HG03039 (cell line): ENCODE data around the gene KLHDC10.
"Not testable (repeated sequence)": the region's sequence is repeated elsewhere in the genome, so short reads cannot be mapped to it uniquely, and the experiment has no call there.

Experiments used
- ATAC-seq: cut with Tn5 transposase; IDR thresholded peaks from one replicate; pipeline ENCODE4 v1.9.1; 2021; ENCODE audit warnings: mild to moderate bottlenecking, moderate library complexity; ENCODE audit not compliant: unreplicated experiment

KLHDC10 gene, protein sequence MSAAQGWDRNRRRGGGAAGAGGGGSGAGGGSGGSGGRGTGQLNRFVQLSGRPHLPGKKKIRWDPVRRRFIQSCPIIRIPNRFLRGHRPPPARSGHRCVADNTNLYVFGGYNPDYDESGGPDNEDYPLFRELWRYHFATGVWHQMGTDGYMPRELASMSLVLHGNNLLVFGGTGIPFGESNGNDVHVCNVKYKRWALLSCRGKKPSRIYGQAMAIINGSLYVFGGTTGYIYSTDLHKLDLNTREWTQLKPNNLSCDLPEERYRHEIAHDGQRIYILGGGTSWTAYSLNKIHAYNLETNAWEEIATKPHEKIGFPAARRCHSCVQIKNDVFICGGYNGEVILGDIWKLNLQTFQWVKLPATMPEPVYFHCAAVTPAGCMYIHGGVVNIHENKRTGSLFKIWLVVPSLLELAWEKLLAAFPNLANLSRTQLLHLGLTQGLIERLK

DNA sequence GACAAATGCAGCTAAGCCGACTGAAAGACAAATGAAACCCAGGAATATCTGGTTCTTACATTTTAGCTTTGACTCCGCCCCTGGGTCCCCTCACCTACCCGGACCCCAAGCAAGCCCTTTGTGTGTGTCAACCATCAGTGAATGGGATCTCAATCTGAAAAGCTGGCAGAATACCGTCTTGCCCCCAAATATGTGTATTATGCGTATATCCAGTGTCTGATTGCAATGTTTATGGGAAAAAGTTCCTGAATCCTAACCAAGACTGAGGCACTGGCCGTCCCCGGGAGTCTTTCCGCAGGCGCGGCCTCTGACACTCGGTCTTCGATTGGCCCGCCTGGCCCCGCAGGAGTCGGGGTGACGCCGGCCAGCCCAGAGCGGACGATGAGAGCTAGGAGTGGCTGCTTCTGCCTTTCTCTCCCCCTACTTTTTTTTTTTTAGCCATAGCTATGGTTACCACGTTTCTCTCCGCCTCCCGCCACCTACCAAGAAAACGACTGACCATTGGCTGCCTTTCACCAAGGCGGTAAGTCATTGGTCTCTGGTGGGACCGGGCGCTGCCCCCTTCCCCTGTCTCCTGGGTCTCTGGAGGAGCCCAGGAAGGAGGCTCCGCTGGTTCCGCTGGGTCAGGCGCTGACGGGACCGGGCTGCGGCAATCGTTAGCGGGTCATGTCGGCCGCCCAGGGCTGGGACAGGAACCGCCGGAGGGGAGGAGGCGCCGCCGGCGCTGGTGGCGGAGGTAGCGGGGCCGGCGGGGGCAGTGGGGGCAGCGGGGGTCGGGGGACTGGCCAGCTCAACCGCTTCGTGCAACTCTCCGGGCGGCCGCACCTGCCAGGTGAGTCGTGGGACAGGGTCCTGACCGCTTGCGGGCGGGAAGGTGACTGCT, at the start of gene KLHDC10:
KLHDC10 (plus strand) TSS at position 557 of the 883 bp plus-strand sequence; CDS start at position 667, 110 bp downstream.
- ATAC-seq: peak; percentile 95

- ATAC-seq: no peak
Observed at GRCh38 chr7:130021105-130021834, 49.1 kb upstream of the KLHDC10 start.

- no peak for ATAC-seq
Observed at GRCh38 chr7:130022115-130022514, 48.2 kb upstream of the KLHDC10 start.

DNA sequence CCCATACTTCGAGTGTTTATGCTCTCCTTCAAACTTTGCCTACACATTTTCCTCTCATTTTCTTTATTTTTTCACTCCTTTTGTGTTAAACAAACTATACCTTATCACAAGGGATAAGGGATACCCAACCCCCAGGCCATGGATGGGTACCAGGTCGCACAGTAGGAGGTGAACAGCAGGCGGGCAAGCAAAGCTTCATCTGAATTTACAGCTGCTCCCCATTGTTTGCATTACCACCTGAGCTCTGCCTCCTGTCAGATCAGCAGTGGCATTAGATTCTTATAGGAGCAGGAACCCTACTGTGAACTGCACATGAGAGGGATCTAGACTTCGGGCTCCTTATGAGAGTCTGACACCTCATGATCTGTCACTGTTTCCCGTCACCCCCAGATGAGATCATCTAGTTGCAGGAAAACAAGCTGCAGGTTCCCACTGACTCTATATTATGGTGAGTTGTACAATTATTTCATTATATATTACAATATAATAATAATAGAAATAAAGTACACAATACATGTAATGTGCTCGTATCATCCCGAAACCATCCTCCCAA, 47.6 kb upstream of the KLHDC10 start:
- no peak for ATAC-seq

DNA sequence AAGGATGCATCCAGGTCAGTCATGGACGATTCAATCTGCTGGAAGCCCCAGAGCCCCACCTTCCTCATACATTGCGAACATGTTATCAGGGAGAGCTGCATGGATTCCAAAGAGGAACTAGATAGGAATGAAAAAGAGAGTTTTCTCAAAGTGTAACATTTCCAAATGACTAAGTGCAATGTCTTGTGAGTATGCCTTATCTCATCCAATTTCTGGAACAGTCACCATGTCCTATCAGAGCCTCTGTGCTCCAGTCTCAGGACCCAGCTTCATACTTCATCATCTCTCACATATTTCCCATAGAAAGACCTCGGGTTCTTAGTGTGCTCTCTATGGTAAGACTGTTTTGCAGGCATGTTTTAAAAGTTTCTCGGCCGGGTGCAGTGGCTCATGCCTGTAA, 45.9 kb upstream of the KLHDC10 start:
- ATAC-seq: no peak

DNA sequence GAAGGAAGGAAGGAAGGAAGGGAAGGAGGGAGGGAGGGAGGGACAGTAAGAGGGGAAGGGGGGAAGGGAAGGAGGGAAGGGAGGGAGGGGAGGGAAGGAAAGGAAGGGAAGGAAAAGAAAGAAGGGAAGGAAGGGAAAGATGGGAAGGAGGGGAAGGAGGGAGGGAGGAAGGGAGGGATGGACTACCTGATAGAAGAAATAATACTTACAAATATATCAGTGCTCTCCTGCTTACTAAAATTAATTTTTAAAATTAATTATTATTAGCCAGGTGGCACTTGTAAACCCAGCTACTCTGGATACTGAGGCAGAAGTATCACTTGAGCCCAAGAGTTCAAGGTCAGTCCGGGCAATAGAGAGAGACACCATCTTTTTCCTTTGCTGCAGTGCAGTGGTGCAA, 37.6 kb upstream of the KLHDC10 start:
- no peak for ATAC-seq

DNA sequence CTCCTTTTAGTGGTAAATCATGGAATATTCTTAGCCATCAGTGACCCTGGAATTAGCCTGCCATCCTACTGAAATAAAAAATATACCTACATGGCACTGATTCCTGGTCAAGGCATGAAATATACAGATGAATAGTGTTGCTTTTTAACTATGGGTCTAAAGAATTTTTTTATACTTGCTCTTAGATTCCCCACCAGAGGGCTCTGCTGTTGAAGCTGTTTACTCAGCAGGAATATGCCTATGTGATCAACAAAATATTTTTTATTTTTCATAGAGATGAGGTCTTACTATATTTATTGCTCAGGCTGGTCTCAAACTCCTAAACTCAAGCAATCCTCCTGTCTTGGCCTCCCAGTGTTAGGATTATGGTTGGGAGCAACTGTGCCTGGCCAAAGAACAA, 32.6 kb upstream of the KLHDC10 start:
- no peak for ATAC-seq

GRCh38 chr7:130040576-130040975, 29.8 kb upstream of the KLHDC10 start:
- no peak for ATAC-seq

GRCh38 chr7:130047831-130048230, 22.5 kb upstream of the KLHDC10 start:
- no peak for ATAC-seq

GRCh38 chr7:130048906-130049305, 21.4 kb upstream of the KLHDC10 start:
- ATAC-seq: no peak

DNA sequence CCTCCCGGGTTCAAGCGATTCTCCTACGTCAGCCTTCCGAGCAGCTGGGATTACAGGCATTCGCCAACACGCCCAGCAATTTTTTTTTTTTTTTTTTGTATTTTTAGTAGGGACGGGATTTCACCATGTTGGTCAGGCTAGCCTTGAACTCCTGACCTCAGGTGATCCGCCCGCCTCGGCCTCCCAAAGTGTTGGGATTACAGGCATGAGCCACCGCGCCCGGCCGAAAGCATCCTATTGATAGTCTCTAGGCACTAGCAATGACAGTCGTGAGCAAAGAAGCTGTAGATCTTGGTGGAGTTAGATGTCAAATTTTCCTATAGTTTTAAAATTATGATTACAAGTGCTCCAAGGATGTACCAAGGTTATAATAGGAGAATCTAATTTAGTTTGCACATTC, 18.1 kb upstream of the KLHDC10 start:
- not testable (repeated sequence) for ATAC-seq

GRCh38 chr7:130055198-130055597, 15.1 kb upstream of the KLHDC10 start:
- ATAC-seq: not testable (repeated sequence)

- no peak for ATAC-seq
Observed at GRCh38 chr7:130062246-130062645, 8.1 kb upstream of the KLHDC10 start.

GRCh38 chr7:130063036-130063435, 7.3 kb upstream of the KLHDC10 start:
- ATAC-seq: no peak

- not testable (repeated sequence) for ATAC-seq
Observed at GRCh38 chr7:130064580-130064926, 5.8 kb upstream of the KLHDC10 start.

DNA sequence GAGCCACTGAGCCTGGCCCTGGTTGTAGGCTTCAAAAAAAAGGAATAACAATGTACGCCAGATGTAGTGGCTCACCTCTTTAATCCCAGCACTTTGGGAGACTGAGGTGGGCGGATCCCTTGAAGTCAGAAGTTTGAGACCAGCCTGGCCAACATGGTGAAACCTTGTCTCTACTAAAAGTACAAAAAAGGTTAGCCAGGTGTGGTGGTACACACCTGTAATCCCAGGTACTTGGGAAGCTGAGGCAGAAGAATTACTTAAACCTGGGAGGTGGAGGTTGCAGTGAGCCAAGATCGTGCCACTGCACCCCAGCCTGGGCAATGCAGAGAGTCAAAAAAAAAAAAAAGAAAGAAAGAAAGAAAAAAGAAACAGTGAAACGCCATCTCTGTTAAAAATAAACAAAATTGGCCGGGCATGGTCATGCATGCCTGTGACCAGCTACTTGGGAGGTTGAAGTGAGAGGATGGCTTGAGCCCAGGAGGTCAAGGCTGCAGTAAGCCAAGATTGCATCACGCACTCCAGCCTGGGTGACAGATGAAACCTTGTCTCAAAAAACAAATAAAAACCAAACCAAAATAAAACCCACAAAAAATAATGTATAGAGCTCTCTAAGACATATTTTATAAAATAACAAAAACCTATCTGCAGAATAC, 4.7 kb upstream of the KLHDC10 start:
- no peak for ATAC-seq

DNA sequence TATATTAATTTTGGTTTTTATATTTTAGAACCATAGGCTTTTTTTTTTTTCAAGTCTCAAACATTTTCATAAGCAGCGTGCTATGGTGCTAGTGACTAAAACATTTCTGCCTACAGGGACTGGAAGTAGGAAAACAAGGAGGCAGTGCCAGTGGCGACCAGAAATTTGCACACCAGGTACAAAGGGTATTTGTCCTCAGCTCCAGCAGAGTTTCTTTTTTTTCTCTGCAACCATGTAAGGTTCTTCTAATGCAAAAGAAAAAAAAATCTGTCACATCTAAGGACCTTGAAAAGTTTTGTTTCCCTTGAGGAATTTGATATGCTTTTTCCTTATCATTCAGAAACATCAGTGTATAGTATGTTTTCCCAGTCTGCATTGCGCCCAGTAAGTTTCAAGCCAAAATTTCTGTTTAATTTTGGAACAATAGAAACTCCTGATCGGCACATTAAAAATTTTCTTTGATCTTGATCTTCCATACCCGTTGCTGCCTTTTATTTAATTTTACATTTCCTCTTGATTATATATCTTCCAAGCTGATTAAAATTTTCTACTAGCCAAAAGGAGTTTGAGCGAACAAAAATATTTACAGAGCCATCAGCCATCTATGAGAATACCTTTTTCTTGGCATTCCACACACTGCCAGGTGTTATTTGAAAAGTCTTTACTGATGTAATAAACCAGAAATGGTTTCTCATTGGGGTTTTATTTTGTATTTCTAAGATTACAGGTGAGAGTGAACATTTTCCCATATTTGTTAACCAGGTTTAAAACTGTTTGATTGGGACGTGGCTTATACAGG, 956 bp upstream of the KLHDC10 start:
- no peak for ATAC-seq

DNA sequence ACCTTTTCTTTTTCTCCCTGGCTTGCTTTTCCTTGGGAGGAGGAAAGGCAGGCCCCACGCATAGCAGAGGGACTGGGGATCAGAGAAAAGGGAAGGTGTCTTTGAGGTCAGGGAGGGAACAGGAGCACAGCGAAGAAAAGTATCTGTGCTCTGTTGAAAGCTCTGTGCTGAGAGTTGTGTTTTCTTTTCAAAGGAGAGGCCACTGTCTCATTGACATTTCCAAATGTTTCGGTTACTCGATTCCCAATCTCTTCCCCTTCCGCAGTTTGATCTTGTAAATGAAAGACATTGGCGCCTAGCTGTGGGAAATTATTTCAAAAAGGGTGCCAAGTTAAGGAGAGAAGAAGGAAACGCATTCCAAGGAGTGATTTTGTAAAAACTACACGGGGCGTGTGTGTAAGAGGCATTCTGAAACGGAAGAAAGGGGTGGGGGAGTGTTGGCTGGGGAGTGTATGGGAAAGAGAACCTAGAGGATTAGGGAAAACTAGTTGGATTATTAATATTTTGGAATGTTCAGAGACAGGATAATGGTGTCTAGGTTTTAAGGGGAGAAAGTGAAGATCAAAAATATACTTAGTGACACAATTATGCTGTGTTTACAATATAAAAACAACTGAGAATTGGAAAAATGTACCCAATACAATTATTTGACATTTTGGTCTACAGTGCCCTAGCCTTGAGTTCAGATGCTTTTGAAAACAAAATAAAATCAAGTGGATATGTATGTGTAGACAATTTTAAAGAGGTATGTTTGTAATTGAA, 708 bp downstream of the KLHDC10 start:
- no peak for ATAC-seq
